ENCODE data around the gene NXN.

- TF ChIP-seq CTCF (IDR thresholded peaks at IDR 0.05) (no peak), EP300 (IDR thresholded peaks at IDR 0.05; ENCODE audit: low read depth) (no peak)
These were observed 115.3 kb downstream of the NXN start for GRCh38 chr17:864315-864714.

Measured in transverse colon (tissue), 3 donors.